HG03378 (cell line): Measurements from ENCODE around the gene EFEMP2.
A peak's percentile ranks its signal among the peaks of the same experiment; 100 is the strongest.

Experiments used
- ATAC-seq: cut with Tn5 transposase; IDR thresholded peaks from one replicate; pipeline ENCODE4 v1.9.1; 2021; ENCODE audit warnings: mild to moderate bottlenecking, moderate library complexity; ENCODE audit not compliant: unreplicated experiment

The EFEMP2 gene

DNA sequence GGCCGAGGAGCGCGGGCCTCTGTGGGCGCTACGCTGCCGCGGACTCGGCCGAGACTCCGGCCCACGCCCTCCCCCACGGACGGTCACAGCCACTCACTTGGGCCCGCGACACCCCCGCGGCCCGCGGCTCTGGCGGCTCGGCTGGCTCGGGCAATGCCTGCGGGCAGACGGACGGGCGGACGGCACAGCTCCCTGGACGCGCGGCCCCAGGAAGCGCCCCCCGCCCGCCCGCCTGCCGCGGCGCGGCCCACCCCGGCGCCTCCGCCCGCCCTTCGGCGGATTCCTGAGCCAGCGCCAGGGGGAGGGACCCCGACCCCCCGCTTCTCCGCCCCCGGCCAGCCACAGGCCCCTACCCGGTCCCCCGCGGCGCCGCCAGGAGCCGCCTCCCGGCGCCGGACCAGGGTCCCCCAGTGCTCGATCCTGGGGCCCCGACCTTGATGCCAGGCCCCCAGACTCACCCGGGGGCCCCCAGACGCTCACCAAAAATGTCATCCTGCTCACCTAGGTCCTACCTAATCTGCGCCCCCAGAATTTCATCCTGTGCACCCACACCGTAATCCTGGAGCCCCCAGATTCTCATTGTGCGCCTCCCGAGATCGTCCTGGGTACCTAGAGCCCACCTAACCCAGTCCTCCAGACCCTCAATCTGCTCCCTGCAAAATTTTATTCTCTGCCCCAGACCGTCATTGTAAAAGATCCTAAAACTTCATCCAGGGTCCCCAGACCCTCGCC is at the start of gene EFEMP2:
Gene EFEMP2, minus strand, starts transcription at position 215 of the 732 bp plus-strand sequence. CDS start 446 bp downstream, outside the sequence.
- ATAC-seq, result no peak

DNA sequence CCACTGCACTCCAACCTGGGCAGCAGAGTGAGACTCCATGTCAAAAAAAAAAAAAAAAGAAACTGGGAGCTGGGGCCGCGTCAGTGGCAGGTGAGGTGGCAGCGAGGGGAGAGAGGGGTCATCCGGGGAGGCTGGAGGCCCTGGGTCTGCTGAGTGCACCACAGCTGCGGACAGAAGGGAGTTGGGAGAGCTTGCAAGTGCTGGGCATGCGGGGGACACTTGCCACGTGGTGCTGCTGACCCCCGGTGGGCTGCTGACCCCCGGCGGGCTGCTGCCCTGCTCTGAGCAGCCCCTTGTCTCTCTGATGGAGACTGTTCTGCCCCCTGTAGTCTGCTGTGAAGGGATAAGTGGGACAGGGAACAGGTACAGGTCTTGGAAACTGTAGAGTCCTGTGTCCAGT is 49.3 kb upstream of the EFEMP2 start:
- no peak for ATAC-seq

DNA sequence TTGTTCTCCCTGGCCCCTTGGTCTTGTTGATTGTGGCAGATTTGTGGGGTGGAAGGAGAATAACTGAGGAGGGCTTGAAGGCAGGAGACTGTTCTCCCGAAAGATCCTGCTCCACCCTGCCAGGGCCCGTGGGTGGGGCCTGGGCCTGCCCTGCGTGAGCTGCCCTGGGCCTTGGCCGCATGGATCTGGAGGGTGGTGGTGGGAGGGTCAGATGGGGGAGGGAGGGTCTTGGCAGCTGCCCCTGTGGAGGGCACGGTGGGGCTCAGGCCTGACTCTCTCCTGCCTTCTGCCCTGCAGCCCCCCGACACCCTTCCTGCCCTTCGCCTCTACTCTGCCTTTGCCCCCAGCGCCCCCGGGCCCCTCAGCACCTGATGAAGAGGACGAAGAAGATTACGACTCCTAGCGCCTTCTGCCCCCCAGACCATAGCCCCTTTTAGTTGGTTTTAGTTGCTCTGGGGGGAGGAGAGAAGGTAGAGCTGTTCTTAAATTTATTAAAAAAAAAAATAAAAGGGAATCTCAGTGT is 48.5 kb upstream of the EFEMP2 start:
- ATAC-seq, result no peak

DNA sequence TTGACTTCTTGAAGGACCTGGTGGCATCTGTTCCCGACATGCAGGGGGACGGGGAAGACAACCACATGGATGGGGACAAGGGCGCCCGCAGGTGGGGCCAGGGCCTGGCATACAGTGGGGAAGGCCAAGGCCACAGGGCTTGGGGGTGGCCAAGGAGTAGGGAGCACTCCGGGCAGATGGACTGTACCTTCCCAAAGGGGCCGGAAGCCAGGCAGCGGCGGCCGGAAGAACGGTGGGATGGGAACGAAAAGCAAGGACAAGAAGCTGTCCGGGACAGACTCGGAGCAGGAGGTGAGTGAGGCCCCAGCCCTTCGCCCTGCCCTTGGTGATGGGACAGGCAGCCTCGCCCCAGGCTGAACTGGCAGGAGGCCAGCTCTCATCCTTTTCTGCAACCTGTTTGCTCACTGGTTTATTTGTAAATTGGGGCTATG is 47.8 kb upstream of the EFEMP2 start:
- no peak for ATAC-seq

DNA sequence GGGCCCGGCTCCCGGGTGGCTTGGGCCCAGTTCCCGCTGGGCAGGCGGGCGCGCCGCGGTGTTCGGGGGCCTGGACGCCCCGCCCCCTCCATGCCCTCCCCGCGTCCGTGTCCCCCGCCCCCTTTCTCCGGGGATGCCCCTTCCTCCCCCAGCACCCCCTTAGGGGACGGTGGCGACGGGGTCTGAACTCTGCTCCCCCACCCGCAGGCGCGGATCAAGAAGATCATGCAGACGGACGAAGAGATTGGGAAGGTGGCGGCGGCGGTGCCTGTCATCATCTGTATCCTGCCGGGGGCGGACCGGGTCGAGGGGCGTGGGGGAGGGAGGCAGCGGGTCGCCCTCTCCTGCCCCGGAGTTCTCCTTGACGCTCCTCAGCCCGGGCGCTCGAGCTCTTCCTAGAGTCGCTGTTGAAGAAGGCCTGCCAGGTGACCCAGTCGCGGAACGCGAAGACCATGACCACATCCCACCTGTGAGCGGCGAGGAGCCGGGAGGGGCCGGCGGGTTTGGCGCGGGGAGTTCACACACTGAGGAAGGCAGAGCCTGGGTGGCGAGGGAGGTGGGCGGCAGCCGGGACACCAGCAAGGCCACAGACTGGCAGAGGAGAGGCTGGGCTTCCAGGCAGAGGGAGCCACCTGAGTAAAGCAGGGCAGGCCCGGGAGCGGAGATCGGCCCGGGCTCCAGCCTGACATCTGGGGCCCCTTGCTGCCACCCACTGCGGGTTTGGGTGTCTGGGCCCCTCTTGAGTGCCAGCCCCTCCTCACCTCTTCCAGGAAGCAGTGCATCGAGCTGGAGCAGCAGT is 47.2 kb upstream of the EFEMP2 start:
- peak; percentile 40 for ATAC-seq

DNA sequence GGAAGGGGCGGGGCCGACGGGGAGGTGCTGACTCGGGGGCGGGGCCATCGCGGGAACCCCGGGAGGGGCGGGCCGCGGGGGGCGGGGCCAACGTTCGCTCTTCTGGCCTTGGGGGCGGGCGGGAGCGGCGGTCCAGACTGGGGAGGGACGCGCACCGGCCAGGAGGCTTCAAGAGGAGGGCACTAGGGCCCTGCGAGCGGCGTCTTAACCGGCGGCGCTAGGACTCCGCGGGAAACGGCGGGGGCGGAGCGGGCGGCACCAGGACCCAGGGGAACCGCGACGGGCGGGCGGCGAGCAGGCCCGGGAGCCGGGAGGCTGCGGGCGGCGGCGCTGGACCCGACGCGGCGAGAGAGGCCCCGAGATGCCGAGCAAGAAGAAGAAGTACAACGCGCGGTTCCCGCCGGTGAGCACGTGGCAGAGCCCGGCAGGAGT is 46.6 kb upstream of the EFEMP2 start, which contains the start of gene DRAP1:
Gene DRAP1, plus strand, starts transcription at position 286 of the 432 bp plus-strand sequence. Its CDS starts 76 bp downstream, at position 362.
- ATAC-seq, result peak; percentile 65

DNA sequence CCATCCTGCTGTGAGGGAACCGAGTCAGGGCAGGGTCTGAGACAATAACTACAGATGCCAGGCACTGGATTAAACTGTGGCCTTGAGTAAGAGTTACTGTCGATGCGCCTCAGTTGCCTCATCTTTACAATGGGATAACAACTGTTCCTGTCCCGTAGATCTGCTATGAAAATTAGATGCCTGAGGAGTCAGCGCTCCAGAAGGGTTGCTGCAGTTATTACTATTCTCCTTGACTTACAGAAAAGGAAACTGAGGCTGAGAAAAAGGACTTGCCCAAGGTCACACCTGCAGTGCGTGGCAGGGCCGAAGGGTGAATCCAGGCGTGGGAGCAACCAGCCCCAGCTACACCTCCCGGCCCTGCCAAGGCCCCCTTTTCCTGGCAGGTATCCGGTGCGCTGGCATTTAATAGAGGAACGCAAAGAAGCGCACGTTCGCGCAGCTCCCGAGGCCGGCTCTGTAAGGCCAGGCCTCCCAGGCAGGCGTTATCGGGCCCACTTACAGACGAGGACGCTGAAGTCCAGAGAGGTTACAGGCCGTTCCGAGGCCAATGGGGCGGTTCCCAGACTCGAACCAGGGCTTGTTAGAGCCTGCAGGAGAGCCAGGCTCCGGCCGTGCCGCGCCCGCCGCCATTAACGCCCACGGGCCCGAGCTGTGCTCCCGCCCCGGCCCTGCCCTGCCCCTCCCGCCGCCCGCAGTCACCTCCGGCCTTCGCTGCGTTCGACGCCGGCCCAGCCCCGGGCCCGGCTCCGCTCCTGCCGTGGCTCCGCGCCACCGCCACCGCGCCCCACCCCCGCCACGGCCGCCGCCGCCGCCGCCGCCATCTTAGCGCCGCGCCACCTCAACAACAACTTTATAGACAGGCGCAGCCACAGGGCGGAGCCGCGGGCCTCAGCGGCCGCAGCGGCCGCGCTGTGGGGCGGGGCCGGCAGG is 45.9 kb upstream of the EFEMP2 start, which contains the start of gene C11orf68:
Gene C11orf68, minus strand, starts transcription at position 852 of the 930 bp plus-strand sequence. Its CDS starts 31 bp downstream, at position 821.
- peak; percentile 24 for ATAC-seq

DNA sequence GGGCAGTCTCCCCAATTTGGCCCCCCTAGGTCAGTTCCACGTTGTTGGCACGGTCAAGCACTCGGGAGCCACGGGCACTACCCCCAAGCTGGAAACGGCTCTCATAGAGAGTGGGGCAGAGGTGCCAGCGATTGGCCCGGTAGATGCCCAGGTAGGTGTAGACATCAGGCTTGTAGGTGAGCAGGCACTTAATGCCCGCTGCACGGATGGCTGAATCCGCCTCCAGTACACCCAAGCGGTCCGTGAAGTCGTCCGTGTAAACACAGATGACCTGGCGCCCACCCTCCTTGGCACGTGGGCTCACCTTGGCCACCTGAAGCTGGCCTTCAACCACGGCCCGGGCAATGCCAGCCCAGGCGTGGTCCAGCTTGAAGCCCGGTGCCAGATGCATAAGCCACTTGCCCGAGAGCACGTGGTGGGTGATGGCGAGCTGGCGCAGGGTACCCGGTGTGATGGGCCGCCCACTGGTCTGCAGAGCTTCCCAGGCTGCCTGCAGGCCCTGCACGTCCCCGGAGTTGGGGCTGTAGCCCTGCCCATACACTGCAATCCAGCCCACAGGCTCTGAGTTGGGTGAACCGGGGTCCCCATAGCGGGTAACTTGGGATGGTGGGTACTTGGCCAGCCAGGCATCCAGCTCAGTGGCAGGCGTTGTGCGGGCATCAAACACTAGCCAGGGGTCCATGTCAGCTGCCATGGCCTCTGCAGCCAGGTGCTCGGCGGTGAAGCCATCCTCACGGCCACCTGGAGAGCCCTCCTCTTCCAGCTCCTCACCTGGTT is 45.0 kb upstream of the EFEMP2 start:
- ATAC-seq, result no peak

DNA sequence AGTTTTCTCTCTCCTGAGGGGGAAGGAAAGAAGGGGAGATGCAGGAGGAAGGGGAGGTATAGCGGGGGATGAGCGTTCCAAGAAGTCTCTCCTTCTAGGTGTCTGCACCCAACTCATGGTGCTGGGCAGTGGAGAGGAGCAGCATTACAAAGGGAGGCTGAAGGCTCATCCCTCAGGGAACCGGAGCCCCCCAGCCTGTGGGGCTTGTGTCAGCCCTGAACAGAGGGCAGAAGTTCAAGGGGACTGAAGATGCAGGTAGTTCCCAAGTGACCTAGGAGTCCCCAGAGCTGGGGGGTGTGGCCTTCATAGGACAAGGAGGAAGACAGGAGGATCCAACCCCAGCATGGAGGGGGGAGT is 44.5 kb upstream of the EFEMP2 start:
- ATAC-seq, result no peak

DNA sequence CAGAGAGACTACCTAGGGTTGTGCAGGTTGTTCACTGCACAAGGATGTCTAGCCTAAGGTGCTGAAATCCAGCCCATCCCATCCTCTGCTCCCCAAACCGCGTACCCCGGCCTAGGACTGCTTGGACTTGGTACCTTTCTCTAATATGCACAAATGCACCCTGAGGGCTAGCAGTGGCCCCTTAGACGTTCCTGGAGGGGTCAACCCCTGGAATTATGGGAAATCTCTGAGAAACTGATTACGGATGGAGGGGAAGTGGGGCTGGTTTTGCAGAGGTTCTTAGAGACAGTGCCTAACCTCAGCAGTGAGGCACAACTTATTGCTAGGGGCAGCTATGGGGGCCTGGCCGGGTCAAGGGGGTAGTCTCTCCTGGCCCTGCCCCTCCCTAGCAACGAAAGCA is 43.8 kb upstream of the EFEMP2 start:
- ATAC-seq, result no peak

DNA sequence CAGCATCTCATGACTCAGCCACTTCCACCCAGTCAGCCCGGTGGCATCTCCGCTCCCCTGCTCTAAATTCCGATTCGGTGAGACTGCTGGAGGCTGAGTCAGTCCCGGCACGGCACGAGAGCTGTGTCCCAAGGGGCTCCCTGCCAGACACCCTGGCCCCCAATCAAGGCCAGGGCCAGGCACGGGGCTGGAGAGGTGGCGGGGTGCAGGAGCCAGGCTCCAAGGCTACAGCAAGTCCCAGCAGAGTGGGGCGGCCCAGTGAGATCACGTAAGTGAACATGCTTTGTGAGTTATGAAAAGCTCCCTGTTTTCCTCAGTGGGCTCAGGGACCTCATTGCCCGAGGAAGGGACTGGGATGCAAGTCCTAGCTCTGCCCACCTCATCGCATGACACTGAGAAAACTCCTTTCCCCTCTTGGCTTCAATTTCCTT is 43.2 kb upstream of the EFEMP2 start:
- no peak for ATAC-seq

DNA sequence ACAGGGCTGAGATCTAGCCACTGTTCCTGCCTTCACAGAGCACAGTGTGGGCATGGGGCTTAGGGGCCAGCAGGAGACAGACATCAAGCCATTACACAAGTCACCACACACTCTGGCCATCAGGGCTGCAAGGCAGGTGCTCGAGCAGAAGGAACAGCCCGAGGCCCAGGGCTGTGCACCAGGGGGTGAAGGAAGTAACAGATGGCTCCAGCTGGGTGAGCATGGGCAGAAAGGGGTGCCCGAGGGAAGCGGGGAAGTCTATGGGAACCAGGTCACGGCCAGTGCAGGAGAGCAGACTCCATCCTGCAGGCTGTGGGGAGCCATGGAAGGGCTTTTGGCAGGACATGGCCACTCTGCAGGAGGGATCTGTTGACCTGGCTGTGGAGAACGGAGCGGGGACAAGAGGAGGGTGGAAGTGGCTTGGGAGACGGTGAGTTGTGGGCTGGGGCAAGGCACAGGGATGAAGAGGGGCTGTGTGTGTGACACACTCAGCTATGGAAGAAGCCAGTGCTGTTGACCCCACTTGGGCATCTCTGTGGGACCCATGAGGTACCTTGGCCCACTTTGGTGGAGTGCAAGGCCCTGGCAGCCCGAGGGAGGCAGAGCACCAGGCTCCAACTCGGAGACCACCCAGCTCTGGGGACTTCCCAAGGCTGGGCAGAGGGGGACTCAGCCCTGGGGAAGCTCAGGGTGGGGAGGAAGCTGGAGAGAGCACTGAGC is 42.7 kb upstream of the EFEMP2 start:
- no peak for ATAC-seq

DNA sequence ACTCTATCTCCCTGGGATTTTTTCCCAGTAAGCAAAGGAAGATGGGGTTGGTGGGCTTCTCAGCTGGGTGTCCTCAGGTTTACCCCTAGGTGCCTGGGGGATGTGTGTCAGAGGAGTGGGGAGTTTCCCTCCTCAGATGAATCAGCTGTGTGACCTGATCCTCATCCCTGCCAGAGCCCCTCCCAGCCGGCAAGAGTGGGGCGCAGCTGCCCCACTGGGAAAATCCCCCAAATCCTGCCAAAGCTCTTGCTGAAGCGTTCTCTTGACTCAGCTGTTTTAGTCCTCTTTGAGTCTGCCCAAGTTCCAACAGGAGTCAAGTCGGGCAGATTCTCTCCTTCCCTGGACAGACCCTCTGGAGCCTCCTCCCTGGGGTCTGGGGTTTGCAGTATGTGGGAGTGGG is 40.2 kb upstream of the EFEMP2 start:
- ATAC-seq, result no peak

DNA sequence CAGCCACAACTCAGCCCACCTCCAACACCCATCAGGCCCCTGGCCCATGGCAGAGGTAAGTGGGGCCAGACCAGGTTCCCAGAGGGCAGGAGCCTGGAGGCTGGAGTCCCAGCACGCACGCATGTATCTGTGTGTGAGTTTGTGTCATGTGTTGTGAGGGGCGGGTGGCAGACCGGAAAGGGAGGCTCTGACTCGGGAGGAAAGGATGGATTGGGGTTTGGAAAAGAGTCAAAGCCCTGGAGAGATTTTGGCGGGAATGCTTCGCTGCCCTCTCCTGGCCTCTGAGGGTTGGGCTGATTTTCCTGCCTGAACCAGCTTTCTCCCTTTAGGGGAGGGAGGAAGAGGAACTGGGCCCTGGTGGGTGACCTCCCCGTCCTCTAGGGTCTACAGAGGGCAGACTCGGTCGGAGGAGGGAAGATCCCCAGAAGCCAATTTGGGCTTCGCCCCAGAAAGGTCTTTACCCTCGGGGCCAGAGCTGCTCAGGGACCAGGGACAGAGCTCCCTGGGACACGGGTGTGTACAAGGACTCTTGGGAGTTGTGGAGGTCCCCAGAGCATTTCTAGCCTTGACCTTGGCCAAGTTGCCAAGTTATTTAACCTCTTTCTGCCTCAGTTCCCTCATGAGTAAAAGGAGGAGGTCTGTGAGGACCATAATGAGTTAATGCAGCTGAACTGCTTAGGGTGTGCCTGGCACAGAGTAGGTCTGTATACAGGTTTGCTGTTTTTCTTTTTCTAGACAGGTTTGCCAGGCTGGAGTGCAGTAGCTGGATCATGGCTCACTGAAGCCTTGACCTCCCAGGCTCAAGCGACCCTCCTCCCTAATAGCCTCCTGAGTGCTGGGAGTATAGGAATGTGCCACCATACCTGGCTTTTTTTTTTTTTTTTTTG is 39.3 kb upstream of the EFEMP2 start:
- ATAC-seq, result no peak

DNA sequence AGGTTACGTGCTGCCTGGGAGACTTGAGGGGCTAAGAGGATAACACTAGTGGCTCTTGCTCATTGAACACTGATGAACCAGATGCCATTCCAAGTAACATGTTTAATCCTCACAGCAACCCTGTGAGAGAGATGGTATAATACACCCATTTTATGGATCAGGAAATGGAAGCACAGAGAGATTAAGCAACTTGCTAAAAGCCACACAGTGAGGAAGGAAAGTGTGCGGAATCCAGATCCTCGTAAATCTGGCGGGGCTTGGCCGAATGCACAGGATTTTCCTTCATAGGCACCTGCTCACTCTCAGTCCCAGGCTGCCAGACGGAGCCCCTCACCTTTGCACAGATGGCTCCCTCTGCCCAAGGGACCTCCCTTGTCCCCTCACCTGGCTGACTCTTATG is 35.3 kb upstream of the EFEMP2 start:
- ATAC-seq, result no peak

DNA sequence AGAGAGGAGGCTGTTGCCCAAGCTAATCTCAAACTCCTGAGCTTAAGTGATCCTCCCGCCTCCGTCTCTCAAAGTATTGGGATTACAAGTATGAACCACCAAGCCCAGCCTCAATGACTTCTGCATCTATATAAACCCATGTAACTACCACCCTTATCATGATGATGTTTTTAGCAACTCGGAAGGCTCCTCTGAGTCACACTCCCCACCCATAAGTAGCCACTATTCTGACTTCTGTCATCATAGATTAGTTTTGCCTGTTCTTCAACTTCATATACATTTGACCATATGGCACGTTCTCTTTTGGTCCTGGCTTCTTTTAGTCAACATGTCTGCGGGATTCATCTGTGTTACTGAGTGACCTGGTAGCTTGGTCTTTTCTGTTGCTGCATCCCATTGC is 34.0 kb upstream of the EFEMP2 start:
- ATAC-seq, result no peak

DNA sequence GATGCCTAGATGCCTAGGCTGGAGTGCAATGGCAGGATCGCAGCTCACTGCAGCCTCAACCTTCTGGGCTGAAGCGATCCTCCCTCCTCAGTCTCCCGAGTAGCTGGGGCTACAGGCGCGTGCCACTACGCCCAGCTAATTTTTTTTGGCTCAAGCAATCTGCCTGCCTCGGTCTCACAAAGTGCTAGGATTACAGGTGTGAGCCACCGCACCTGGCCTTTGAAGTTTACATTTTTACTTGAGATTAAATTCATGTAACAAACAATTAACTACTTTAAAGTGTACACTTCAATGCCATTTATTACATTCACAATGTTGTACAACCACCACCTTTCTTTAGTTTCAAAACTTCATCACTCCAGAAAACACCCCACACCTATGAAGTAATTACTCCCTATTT is 31.1 kb upstream of the EFEMP2 start:
- ATAC-seq, result no peak

DNA sequence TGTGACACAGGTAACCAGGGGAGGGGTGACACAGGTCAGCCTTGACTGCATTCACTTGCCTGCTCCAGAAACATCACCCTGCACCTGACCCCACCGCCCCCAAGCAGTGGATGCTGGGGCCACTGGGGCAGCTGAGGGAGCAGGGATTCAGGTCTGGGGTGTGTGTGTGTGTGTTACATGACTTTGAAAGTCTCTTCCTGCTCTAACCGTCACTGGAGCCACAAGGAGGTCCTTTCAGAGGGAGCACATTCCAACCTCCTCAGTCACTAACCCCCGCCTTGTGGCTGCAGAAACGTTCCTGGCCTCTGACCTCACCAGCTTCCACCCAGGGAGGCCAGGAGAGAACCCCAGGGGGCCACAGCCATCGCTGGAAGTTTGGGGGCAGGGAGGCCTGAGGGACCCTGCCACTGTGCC is 30.5 kb upstream of the EFEMP2 start:
- no peak for ATAC-seq
